Left lung (tissue), 10 donors: ENCODE measurements around the gene DCTPP1. TPM values are rescaled to one million over a fixed set of nuclear protein-coding genes. Genes with fewer than 3 reads are reported as not detected.

Experiments
- ATAC-seq: fragments of 200-7000 bp; cut with Tn5 transposase; one replicate; pipeline ENCODE4 v1.9.1; 2020; ENCODE audit warnings: moderate library complexity
- DNase-seq, 4 donors: peaks; one replicate each; pipeline ENCODE4 v3.0.0-alpha.2; 2013 to 2020
- H3K27ac ChIP-seq, 2 donors: fragments of 200-600 bp; sonication (generic) in 1 of 2; one replicate each; pipeline versions ENCODE4 v1.5.0 to v1.8.0; 2020 to 2021
- H3K27me3 ChIP-seq, 2 donors: fragments of 200-600 bp; sonication (generic) in 1 of 2; one replicate each; pipeline versions ENCODE4 v1.5.0 to v1.8.0; 2020 to 2021
- H3K36me3 ChIP-seq, 2 donors: fragments of 200-600 bp; sonication (generic) in 1 of 2; one replicate each; pipeline versions ENCODE4 v1.5.0 to v1.8.0; 2020 to 2021
- H3K4me1 ChIP-seq, 2 donors: fragments of 200-600 bp; one replicate each; pipeline ENCODE4 v1.8.0; 2021
- H3K4me3 ChIP-seq, 2 donors: fragments of 200-600 bp; sonication (generic) in 1 of 2; one replicate each; pipeline versions ENCODE4 v1.5.0 to v1.8.0; 2020 to 2021; ENCODE audit warnings: mild to moderate bottlenecking in 1 of 2
- H3K9me3 ChIP-seq, 2 donors: fragments of 200-600 bp; sonication (generic) in 1 of 2; one replicate each; pipeline versions ENCODE4 v1.5.0 to v1.8.0; 2020 to 2021
- intact Hi-C, 2 donors: fragments of 100-400 bp; cut with DNase I; formaldehyde crosslinking; loops; one replicate each; pipeline versions ENCODE4 v1.11.2 to v1.14.2; 2022
- polyA plus RNA-seq, 6 donors: library from polyadenylated mRNA; unstranded; fragments of 120-200 nt; gene quantifications; one replicate each; pipeline ENCODE4 v1.2.1, GENCODE V29; 2013; ENCODE audit not compliant: insufficient read length in 6 of 6
- total RNA-seq, 2 donors: library from RNA; stranded (reverse); fragmentation: NEBNext Ultra II Directional; extraction: Animal tissue kit (Norgen Biotek cat#: 25700); gene quantifications; one replicate each; pipeline ENCODE4 v1.2.1, GENCODE V29; 2021
- TF ChIP-seq, protein P1 (sequence below), 2 donors: fragments of 200-600 bp; sonication (generic) in 1 of 2; IDR thresholded peaks; one replicate each; pipeline versions ENCODE4 v1.5.0 to v1.8.0; 2021; ENCODE audit warnings: antibody characterized with exemption in 2 of 2
- donor health status: DM: no; HTN: yes; CAD: no.
- donor health status: DM: no; HTN: no; CAD: no.

DCTPP1 gene
- total and polyA plus RNA-seq, 8 donors = 26.2 to 49.3 (median 37.0) TPM

DNA sequence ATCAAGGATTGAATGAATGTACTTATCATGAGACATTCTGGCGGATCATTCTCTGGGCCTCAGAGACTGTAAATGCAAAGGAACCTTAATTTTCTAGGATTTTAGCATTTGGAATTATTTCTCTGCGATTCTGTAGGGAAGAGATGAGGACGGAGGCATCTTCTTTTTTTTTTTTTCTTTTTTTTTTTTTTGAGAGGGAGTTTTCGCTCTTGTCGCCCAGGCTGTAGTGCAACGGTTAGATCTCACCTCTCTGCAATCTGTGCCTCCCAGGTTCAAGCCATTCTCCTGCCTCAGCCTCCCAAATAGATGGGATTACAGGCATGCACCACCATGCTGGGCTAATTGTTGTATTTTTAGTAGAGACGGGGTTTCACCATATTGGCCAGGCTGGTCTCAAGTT lies 44.9 kb upstream of the DCTPP1 start:
- ATAC-seq = no peak
- H3K4me3 ChIP-seq = peak overlapping the region in 1 of 2 donors; percentile 55
- no peak for DNase-seq

DNA sequence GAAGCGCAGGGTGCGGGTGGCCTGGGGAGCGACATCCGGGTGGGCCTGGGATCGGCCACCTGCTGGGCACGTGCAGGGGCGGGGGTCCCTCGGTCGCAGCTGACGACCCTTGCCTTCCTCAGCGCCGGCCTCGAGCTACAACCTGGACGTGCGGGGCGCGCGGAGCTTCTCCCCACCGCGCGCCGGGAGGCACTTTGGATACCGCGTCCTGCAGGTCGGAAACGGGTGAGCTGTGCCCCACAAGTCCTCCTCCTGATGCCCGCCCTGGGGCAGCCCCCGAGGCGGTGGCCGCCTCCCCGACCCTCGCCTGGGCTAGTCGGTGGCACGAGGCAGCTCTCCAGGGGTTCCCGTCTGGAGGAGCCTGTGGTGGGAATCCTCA lies 44.2 kb upstream of the DCTPP1 start:
- intact Hi-C loops = no loop called here
- Histone ChIP-seq H3K4me1 (peaks cover 0 to 55% of the 10 kb centered on the region in 2 donors), H3K36me3 (peaks cover 0 to 10% of the 10 kb centered on the region in 2 donors), H3K9me3 (no peaks in the 10 kb centered on the region), H3K4me3 (peak overlapping the region in 1 of 2 donors; percentile 55), H3K27me3 (peaks cover 0 to 51% of the 10 kb centered on the region in 2 donors), H3K27ac (peak overlapping the region in 1 of 2 donors; percentile 88)
- no peak for ATAC-seq
- TF ChIP-seq, protein P1, sequence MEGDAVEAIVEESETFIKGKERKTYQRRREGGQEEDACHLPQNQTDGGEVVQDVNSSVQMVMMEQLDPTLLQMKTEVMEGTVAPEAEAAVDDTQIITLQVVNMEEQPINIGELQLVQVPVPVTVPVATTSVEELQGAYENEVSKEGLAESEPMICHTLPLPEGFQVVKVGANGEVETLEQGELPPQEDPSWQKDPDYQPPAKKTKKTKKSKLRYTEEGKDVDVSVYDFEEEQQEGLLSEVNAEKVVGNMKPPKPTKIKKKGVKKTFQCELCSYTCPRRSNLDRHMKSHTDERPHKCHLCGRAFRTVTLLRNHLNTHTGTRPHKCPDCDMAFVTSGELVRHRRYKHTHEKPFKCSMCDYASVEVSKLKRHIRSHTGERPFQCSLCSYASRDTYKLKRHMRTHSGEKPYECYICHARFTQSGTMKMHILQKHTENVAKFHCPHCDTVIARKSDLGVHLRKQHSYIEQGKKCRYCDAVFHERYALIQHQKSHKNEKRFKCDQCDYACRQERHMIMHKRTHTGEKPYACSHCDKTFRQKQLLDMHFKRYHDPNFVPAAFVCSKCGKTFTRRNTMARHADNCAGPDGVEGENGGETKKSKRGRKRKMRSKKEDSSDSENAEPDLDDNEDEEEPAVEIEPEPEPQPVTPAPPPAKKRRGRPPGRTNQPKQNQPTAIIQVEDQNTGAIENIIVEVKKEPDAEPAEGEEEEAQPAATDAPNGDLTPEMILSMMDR (IDR thresholded peaks at IDR 0.05) = no peak
- peak in 1 of 4 donors; percentile 81 for DNase-seq

More for the DNA sequence above, 44.9 kb upstream of the DCTPP1 start:
- Histone ChIP-seq H3K36me3 (peaks cover 0 to 14% of the 10 kb centered on the region in 2 donors), H3K4me1 (peaks cover 0 to 50% of the 10 kb centered on the region in 2 donors), H3K9me3 (no peaks in the 10 kb centered on the region), H3K27ac (peak overlapping the region in 1 of 2 donors; percentile 88), H3K27me3 (peaks cover 0 to 51% of the 10 kb centered on the region in 2 donors)
- intact Hi-C loops = no loop called here
- TF ChIP-seq, protein P1 (IDR thresholded peaks at IDR 0.05) = no peak

DNA sequence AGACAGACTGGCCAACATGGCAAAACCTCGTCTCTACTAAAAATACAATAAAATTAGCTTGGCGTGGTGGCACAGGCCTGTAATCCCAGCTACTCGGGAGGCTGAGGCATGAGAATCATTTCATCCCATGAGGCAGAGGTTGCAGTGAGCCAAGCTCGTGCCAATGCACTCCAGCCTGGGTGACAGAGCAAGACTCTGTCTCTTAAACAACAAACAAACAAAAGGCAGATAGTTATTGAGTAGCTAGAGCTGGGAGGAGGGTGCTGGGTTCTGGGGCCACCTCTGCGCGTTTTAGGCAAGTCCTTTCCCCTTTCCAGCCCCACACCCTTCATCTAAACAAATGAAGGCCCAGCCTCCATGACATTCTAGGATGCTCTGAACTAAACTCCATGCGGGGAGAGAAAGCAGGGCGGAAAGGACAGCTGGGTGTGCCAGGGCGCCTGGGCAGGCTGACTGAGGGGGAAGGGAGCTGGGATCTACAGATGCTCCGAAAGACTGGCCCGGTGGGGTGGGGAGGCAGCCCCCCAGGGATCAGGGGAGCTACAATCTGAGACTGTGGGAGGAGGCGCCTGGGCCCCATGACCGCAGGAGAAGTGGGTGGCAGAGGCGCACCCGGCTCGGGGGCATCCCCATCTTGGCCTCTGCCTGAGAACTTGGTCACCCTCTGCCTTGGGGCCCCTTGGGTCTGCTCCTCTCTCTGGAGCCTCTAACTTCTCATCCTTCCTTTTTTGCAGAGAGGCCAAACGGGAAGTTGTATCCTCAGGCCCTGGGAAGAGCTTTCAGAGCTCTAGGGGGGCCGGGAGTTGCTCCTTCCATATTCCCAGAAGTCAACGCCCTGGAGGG lies 43.6 kb upstream of the DCTPP1 start:
- H3K9me3 ChIP-seq = no peaks in the 10 kb centered on the region
- intact Hi-C loops = no loop called here
- H3K27me3 ChIP-seq = peaks cover 0 to 51% of the 10 kb centered on the region in 2 donors
- TF ChIP-seq, protein P1 (IDR thresholded peaks at IDR 0.05) = no peak
- ATAC-seq (peak; percentile 42), DNase-seq (peak in 2 of 4 donors; percentile 53 to 90)
- H3K4me1 ChIP-seq = peaks cover 0 to 60% of the 10 kb centered on the region in 2 donors
- peaks cover 0 to 7% of the 10 kb centered on the region in 2 donors for H3K36me3 ChIP-seq
- peak overlapping the region; percentile 1 to 55 for H3K4me3 ChIP-seq
- peak overlapping the region; percentile 48 to 88 for H3K27ac ChIP-seq

DNA sequence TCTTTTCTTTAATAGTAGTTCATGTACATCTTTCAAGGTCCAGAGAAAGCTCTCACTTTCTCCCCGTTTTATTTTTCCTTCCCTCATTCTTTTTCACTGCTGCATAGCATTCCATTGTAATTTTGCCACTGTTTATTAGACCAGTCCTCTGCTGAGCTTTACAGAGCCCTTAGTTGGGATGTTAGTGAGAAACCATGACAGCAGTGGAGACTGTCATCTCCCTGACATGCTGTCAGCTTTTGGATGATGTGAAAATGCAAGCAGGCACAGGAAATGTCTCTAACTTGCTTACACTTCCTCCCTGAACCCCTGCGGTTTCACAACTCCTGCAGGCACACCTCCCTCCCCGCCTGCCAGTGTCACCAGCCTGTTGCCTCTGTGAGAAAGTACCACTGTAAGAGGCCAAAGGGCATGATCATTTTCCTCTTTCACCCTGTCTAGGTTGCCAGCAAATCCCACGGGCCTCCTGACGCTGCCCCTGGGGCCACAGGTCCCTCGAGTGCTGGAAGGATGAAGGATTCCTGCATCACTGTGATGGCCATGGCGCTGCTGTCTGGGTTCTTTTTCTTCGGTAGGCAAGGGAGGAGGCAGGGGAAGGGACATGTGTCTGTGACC lies 42.6 kb upstream of the DCTPP1 start, which contains the start of gene ITGAL:
Gene ITGAL, plus strand, starts transcription at position 415 of the 615 bp plus-strand sequence. Its CDS starts 96 bp downstream, at position 511.
- H3K9me3 ChIP-seq = no peaks in the 10 kb centered on the region
- H3K4me1 ChIP-seq = peaks cover 0 to 60% of the 10 kb centered on the region in 2 donors
- peaks cover 0 to 51% of the 10 kb centered on the region in 2 donors for H3K27me3 ChIP-seq
- ATAC-seq (peak; percentile 77), DNase-seq (peak in 2 of 4 donors; percentile 83 to 90)
- TF ChIP-seq, protein P1 (IDR thresholded peaks at IDR 0.05) = no peak
- H3K4me3 ChIP-seq = peak within 1 kb of the TSS; percentile 1 to 55
- peak within 1 kb of the TSS; percentile 48 to 88 for H3K27ac ChIP-seq
- H3K36me3 ChIP-seq = peaks cover 0 to 7% of the 10 kb centered on the region in 2 donors
- intact Hi-C loops = no loop called here

DNA sequence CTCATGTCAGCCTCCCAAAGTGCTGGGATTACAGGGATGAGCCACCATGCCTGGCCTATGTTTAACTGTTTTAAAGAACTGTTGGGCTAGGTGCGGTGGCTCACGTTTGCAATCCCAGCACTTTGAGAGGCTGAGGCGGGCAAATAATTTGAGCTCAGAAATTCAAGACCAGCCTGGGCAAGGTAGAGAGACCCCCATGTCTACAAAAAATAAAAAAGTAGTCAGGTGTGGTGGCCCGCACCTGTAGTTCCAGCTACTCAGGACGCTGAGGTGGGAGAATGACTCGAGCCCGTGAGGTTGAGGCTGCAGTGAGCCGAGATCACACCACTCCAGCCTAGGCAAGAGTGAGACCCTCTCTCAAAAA lies 40.8 kb upstream of the DCTPP1 start:
- TF ChIP-seq, protein P1 (IDR thresholded peaks at IDR 0.05) = no peak
- no peak for ATAC-seq
- peak overlapping the region in 1 of 2 donors; percentile 88 for H3K27ac ChIP-seq
- no peak overlapping the region for H3K4me3 ChIP-seq
- H3K4me1 ChIP-seq = peaks cover 0 to 60% of the 10 kb centered on the region in 2 donors
- H3K27me3 ChIP-seq = peaks cover 0 to 42% of the 10 kb centered on the region in 2 donors
- intact Hi-C loops = no loop called here
- H3K36me3 ChIP-seq = peaks cover 0 to 1% of the 10 kb centered on the region in 2 donors
- H3K9me3 ChIP-seq = no peaks in the 10 kb centered on the region
- no peak for DNase-seq
